Measurements from ENCODE around the gene DCST1. TPM values are rescaled to one million over a fixed set of nuclear protein-coding genes. Genes with fewer than 3 reads are reported as not detected.

The DCST1 gene
- total and polyA plus RNA-seq, 2 of the 8 experiments (the other 6 are each of a cell fraction or from before 2014, with no cell fraction given) = not detected

GRCh38 chr1:155060736-155061135 is 27.1 kb downstream of the DCST1 start:
- ChIA-PET POLR2A (ENCODE audit: partially characterized antibody) (interaction anchor here (0.8 to 4.6 kb wide), 10 partner anchors 8 to 124 kb away, joined by 3 to 21 read pairs (median 4); partner anchors contain the start of genes ADAM15, FLAD1, LENEP and PMVK), CTCF (ENCODE audit: partially characterized antibody) (interaction anchor here (0.6 to 33.9 kb wide), 28 partner anchors 4 to 195 kb away, joined by 3 to 907 read pairs (median 7); partner anchors contain the start of genes ADAM15, DCST1, DCST2 and EFNA3)
- Histone ChIP-seq H4K91ac (replicated peaks; ENCODE audit: insufficient read length, low read length) (no peak overlapping the region), H3K23ac (ENCODE audit: insufficient read length) (no peak overlapping the region), H3K18ac (ENCODE audit: extremely low read depth, low read length) (no peak overlapping the region), H2BK15ac (ENCODE audit: low read length) (no peak overlapping the region), H3K79me2 (ENCODE audit: control insufficient read depth in 1 of 2, insufficient read depth in 2 of 2, low read length in 2 of 2) (peaks cover 0 to 10% of the 10 kb centered on the region in 2 experiments; a peak in 2 of 4 replicates), H4K5ac (ENCODE audit: insufficient read length, low read depth, low read length) (no peak overlapping the region), H2BK5ac (ENCODE audit: low read depth, low read length) (0 out of 2 replicates have a peak overlapping the region, but pooled peaks have one; percentile 28), H2BK120ac (replicated peaks; ENCODE audit: low read depth, low read length) (no peak overlapping the region), H4K8ac (ENCODE audit: extremely low read depth, insufficient read depth, low read length) (no peak overlapping the region), H3K23me2 (ENCODE audit: low read depth, low read length) (peaks cover 15% of the 10 kb centered on the region), H3K14ac (ENCODE audit: insufficient read length) (no peak overlapping the region), H3K36me3 (ENCODE audit: control insufficient read depth in 2 of 4, insufficient read depth in 4 of 4, low read length in 3 of 4) (peaks cover 0 to 3% (median 0%) of the 10 kb centered on the region in 4 experiments; a peak in 2 of 8 replicates), H3K56ac (replicated peaks; ENCODE audit: insufficient read length, low read depth, low read length) (no peak overlapping the region), H2BK20ac (ENCODE audit: low read length) (no peak overlapping the region), H3K4me3 (ENCODE audit: extremely low read depth in 1 of 4, insufficient read depth in 2 of 4, low read depth in 3 of 4, low read length in 4 of 4) (no peak overlapping the region), H3K4me2 (ENCODE audit: insufficient read depth in 1 of 2, low read depth in 2 of 2, low read length in 2 of 2) (no peak overlapping the region), H2AK5ac (ENCODE audit: low read depth, low read length) (no peak overlapping the region), H3K4ac (replicated peaks; ENCODE audit: insufficient read length, low read depth, low read length) (no peak overlapping the region), H3K79me1 (ENCODE audit: low read depth, low read length) (no peaks in the 10 kb centered on the region), H3K27ac (ENCODE audit: low read depth, low read length) (no peak overlapping the region), H3K4me1 (replicated peaks in 1 of 4; ENCODE audit: control insufficient read depth in 3 of 4, insufficient read depth in 4 of 4, low read length in 3 of 4) (peaks cover 0 to 17% (median 6%) of the 10 kb centered on the region in 4 experiments; a peak in 5 of 7 replicates), H3K9ac (replicated peaks in 1 of 4; ENCODE audit: extremely low read depth in 1 of 4, low read depth in 3 of 4, low read length in 3 of 4) (no peak overlapping the region), H2BK12ac (ENCODE audit: low read depth, low read length) (no peak overlapping the region), H3K27me3 (replicated peaks in 1 of 4; ENCODE audit: control insufficient read depth in 3 of 4, extremely low read depth in 1 of 4, insufficient read depth in 3 of 4, low read length in 3 of 4) (peaks cover 0 to 4% (median 1%) of the 10 kb centered on the region in 4 experiments; a peak in 2 of 7 replicates), H2AFZ (ENCODE audit: low read length) (no peak overlapping the region), H3K9me3 (ENCODE audit: insufficient read depth in 2 of 2, low read depth in 1 of 2, low read length in 1 of 2) (no peaks in the 10 kb centered on the region), H4K20me1 (replicated peaks in 1 of 2; ENCODE audit: control insufficient read depth in 1 of 2, insufficient read depth in 2 of 2, low read length in 2 of 2) (peaks cover 0 to 7% of the 10 kb centered on the region in 2 experiments)
- DNase-seq (ENCODE audit: low read depth in 1 of 2, low spot score in 2 of 2) (no peak), FAIRE-seq (no peak)
- 88% methylated on average over 8 of the region's 8 CpGs; no CpG with 5 or more reads in 1 of the 2 experiments for WGBS, 2 experiments (ENCODE audit: extremely low coverage in 1 of 2, insufficient coverage in 1 of 2, insufficient read length in 1 of 2, insufficient replicate concordance in 2 of 2, low coverage in 1 of 2, low lambda C conversion rate in 2 of 2, missing lambda C conversion rate in 1 of 2)
